ENCODE data around the gene ASXL2.
A peak's percentile ranks its signal among the peaks of the same experiment; 100 is the strongest.
"Not testable (repeated sequence)": the region's sequence is repeated elsewhere in the genome, so short reads cannot be mapped to it uniquely, and the experiment has no call there.

The ASXL2 gene

GRCh38 chr2:25887624-25888242 is 9.4 kb upstream of the ASXL2 start:
- no peak for DNase-seq

DNA sequence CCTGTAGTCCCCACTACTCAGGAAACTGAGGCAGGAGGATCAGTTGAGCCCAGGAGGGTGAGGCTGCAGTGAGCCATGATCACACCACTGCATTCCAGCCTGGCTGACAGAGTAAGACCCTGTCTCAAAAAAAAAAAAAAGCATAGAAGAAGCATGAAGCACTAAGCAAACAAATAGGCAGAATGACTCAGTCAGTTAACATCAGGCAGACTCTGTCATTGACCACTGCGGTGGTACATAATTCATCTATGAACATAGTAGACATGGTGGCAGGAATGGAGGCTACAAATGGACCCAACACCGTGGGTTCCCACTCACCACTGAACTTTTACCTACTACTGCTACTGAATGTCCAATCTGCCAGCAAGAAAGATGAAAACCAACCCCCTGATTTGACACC is 7.6 kb upstream of the ASXL2 start:
- no peak for DNase-seq

DNA sequence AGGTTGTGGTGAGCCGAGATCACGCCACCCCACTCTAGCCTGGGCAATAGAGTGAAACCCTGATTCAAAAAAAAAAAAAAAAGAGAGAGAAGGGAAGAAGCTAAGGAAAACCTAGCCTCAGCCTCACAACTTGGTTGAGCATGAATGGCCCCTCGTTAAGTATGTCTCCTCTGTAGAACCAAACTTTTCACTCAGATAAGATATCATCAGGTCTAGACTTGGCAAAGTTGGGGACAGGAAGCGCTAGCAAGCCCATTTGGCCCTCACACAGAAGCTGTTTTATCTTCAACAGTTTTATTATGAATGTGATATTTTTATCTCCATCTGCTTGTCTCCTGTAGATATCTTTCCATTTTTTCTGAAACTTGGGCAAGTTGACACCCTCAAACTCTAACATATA is 3.5 kb upstream of the ASXL2 start:
- DNase-seq: no peak

DNA sequence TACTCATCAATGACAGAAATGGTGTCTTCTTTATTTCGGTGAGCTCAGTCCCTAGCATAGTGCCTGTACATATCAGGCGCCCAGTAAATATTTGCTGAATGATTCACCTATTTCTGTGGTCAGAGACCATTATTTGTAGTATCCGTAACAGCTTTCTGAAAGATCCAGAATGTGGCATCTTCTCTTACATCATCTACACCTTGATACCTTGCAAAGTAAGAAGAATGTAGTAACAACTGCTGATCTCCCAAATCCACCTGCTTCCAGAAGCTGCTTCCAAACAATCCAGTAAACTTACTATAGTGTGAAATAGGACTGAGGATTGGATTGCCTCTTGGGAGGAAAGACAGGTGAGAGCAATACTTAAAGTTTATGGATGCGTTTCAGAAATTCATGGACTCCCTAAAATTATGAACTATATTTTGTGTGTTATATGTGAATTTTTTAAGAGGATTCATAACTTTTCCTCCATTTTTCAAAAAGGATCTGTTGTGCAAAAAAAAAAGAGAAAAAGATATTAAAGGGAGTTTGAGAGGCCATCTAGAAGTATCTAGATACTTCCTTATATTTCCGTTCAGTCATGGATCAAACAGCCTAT is 945 bp upstream of the ASXL2 start:
- DNase-seq: no peak

DNA sequence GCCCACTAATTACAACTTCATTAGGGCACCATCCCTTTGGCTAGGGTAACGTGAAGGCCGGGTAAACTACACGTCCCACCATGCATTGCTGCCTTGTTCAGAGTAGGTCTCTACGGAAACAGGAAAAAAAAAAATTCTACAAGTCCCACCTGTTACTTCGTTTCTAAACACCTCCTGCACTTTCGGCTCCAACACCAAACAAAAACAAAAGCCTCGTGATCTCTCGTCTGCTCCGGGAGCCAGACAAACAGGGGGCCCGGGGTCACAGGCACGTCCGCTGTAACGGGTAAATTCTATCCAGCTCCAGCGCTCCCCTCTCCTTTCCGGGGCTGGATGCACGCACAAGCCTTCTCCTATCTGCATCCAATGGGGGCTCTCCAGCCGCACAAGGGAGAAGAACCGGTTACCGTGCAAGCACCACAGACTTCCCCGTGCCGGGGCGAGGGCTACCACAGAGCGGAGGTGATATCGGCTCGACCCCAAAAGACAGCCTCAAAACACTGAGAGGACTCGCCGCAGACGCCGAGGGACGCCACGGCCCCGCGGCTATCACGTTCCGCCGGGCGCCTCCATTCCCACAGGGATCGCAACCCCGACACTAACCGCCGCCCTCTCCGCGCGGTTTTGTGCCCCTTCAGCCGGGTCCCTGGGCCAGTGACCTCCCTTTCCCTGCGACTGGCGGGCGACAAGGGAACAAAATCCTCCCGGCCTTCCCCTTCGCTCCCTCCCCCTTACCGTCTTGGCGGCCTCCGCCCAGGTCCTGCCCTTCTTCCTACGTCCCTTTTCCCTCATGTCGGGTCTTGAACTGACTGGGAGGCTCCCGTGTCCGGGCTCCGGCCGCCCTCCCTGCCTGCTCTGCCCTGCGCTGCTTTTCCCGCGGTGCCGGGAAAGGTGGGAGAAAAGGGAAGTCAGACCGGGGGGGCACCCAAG is 591 bp downstream of the ASXL2 start:
- peak; percentile 64 to 74 for DNase-seq

DNA sequence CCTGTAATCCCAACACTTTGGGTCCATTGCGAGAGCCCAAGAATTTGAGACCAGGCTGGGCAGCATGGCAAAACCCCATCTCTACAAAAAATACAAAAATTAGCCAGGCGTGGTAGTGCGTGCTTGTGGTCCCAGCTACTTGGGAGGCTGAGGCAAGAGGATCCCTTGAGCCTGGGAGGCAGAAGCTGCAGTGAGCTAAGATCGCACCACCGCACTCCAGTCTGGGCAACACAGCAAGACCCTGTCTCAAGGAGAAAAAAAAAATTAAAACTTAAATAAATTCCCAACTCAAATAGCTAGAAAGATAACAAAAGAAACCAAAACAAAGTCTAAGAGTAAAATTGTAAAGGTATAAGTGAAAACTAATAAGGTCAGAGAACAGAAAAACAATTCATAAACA is 6.2 kb downstream of the ASXL2 start:
- DNase-seq: no peak

- no peak for DNase-seq
Measured at GRCh38 chr2:25867396-25868003, 10.8 kb downstream of the ASXL2 start.

GRCh38 chr2:25856377-25856776 is 21.9 kb downstream of the ASXL2 start:
- DNase-seq: no peak

GRCh38 chr2:25855065-25855464 is 23.2 kb downstream of the ASXL2 start:
- DNase-seq: no peak

- no peak for DNase-seq
Measured at GRCh38 chr2:25854613-25855012, 23.7 kb downstream of the ASXL2 start.

GRCh38 chr2:25853038-25853638 is 25.1 kb downstream of the ASXL2 start:
- no peak for DNase-seq

- DNase-seq: peak; percentile 29 to 85
Measured at GRCh38 chr2:25851740-25852503, 26.4 kb downstream of the ASXL2 start.

GRCh38 chr2:25850400-25850799 is 27.9 kb downstream of the ASXL2 start:
- peak in 1 of 2 donors; percentile 18 for DNase-seq

GRCh38 chr2:25849350-25849749 is 28.9 kb downstream of the ASXL2 start:
- not testable (repeated sequence) for DNase-seq

DNA sequence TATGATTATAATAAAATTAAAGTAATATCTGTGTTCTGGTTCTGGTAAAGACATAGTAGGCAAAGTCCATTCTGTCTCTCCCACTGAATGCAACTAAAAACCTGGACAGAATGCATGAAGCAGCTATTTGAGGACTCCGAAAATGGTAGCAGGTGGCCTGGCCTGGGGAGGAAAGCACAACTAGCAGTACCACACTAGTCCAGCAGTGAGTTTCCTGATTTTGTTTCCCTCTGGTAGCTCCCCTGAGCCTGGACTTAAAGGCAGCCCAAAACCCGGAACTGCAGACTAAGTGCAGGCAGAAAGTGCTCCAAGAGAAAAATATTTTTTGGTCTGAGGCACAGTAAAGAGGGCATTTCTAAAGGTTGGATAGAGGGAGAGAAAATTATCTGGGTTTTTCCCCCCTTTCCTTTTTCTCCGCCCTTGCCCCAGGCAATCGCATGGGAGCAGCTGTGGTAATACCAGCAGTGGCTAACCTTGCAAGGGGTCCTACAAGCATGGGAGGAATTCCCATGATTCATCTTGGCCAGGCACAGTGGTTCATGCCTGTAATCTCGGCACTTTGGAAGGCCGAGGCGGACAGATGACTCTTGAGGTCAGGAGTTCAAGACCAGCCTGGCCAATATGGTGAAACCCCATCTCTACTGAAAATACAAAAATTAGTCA is 32.3 kb downstream of the ASXL2 start:
- DNase-seq: no peak

GRCh38 chr2:25844089-25844488 is 34.2 kb downstream of the ASXL2 start:
- DNase-seq: no peak

GRCh38 chr2:25842155-25842554 is 36.1 kb downstream of the ASXL2 start:
- DNase-seq: no peak

DNA sequence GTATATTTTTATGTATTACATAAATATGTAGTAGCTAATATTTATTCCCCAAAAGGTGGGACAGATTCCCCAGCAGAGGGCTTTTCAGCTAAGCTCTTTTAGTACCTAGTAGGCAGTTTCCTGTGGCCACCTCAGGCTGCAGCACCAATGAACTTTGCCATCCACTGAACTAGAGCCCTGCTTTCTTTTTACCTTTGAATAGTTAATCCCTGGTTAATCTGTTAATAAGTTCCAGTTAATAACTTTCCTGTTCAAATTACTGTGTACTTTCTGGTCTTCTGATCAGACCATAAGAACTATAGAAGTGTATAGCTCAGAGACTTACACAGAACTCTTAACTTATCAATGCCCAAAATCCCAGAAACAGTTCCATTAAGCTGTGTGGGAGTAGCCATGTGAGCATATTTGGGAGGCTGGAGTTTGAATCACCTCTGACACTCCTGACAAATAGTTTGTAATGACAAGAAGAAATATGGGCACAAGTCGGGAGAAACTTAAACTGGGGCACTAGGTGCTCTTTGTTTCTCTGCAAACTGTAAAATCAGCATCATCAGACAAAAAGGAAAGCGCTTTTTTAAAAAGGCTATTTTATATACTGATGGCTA is 40.0 kb downstream of the ASXL2 start:
- no peak for DNase-seq

GRCh38 chr2:25835906-25836305 is 42.4 kb downstream of the ASXL2 start:
- DNase-seq: no peak

DNA sequence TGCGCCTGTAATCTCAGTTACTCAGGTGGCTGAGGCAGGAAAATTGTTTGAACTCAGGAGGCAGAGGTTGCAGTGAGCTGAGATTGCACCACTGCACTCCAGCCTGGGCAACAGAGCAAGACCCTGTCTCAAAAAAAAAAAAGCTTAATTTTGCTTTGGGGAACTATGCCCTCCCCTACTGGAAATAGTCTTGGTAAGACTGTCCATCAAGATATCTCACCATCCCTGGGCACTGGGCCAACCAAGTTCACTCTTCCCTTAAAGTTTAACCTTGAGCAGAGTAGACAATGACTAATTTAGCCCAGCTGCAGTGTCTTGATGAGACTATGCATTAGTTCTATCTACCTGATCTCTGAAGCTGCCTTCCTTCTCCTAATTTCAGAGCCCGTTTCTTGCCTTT is 44.7 kb downstream of the ASXL2 start:
- DNase-seq: no peak

DNA sequence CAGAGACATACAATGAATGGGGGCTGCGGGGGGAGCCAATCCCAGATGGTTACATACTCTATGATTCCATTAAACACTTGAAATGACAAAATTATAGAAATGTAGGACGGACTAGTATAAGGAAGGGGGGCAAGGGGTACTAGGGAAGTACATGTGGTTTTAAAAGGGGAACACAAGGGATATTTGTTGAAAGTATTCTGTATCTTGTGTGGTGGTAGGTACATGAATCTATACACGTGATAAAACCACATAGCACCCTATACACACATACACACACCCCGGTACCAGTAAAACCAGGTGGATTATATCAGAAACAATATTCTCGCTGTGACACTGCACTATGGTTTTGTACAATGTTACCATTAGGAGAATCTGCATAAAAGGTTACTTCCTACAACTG is 45.4 kb downstream of the ASXL2 start:
- no peak for DNase-seq

Measured in CD4-positive, alpha-beta T cell treated with Interleukin-4 for 1 hour (primary cell).